ENCODE results near the gene WNT11. TPM values are rescaled to one million over a fixed set of nuclear protein-coding genes. Genes with fewer than 3 reads are reported as not detected.

Gene WNT11
- total RNA-seq, 1 experiment from 2014 or later = not detected

DNA sequence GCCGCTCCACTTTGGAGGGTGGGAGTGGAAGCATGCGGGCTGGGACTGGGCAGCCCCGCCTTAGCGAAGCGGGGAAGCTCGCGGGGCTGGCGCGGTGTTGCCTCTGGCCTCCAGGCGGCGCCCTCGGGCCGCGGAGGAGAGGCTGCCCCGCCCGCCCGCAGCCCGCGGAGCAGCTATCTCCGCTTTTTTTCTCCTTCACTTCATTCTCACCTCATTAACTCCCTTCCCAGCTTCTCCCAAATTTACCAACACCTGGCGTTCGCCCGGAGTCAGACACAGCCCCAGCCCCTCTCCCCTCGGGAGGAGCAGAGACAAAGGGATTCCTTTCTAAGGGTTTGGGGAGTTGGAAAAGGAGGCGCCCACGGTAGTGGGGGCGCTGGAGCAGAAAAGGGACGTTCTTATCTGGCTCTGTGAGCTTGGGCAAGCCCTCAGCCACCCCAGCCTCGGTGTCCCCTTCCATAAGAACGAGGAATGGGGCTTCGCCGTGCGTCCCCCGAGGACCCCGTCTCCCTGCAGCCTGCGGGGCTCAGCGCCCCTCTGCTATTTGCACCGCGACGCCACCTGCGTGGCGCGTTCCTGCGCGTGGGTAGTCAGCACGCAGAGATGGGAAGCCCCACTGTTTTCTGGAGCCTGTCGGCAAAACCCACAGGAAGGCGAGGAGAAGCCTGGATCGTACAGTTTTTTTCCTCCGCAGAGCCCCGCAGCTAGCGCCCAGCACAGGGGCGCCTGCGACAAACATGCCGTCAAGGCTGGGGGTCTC is 1.5 kb upstream of the WNT11 start:
- Histone ChIP-seq H2BK120ac (ENCODE audit: low read depth, low read length, poor library complexity, severe bottlenecking) (no peak overlapping the region), H3K9me3 (ENCODE audit: control insufficient read depth, low read depth, low read length) (no peaks in the 10 kb centered on the region), H3K27ac (ENCODE audit: insufficient read length, low read depth, low read length) (no peak overlapping the region), H3K79me2 (ENCODE audit: insufficient read depth, low read length) (no peaks in the 10 kb centered on the region), H3K18ac (ENCODE audit: insufficient read length, low read depth, low read length) (no peak overlapping the region), H3K23ac (ENCODE audit: insufficient read length, low read depth, low read length) (no peak overlapping the region), H3K4me1 (ENCODE audit: insufficient read depth, low read length) (no peaks in the 10 kb centered on the region), H2AK5ac (ENCODE audit: insufficient read length, low read length) (no peak overlapping the region), H4K20me1 (ENCODE audit: control insufficient read depth, insufficient read depth, insufficient read length) (no peaks in the 10 kb centered on the region), H2BK15ac (ENCODE audit: low read depth, low read length) (no peak overlapping the region), H3K56ac (ENCODE audit: insufficient read length, low read depth, low read length) (no peak overlapping the region), H2BK12ac (ENCODE audit: insufficient read length, low read depth, low read length) (no peak overlapping the region), H2BK5ac (ENCODE audit: insufficient read length, low read length) (no peak overlapping the region), H3K79me1 (ENCODE audit: insufficient read depth, low read depth, low read length, poor library complexity, severe bottlenecking) (no peaks in the 10 kb centered on the region), H3K9ac (ENCODE audit: extremely low read depth, insufficient read length, low read length) (no peak overlapping the region), H3T11ph (ENCODE audit: low read length) (no peak overlapping the region), H3K23me2 (ENCODE audit: insufficient read length, low read depth, low read length, poor library complexity, severe bottlenecking) (peaks cover 28% of the 10 kb centered on the region), H2AFZ (ENCODE audit: low read length) (no peak overlapping the region), H3K27me3 (ENCODE audit: insufficient read depth, low read length) (peaks cover 77% of the 10 kb centered on the region), H4K8ac (replicated peaks; ENCODE audit: insufficient read length, low read depth, low read length) (no peak overlapping the region), H3K4ac (ENCODE audit: low read depth, low read length) (no peak overlapping the region), H4K5ac (ENCODE audit: insufficient read length, low read depth, low read length) (no peak overlapping the region), H3K14ac (ENCODE audit: insufficient read depth, low read length) (no peak overlapping the region), H2BK20ac (ENCODE audit: low read depth, low read length, poor library complexity, severe bottlenecking) (no peak overlapping the region), H3K4me2 (ENCODE audit: insufficient read depth, insufficient read length, low read length) (peak overlapping the region; percentile 49), H4K91ac (ENCODE audit: insufficient read length, low read depth, low read length) (no peak overlapping the region)
- Mint-ChIP-seq H3K36me3 (ENCODE audit: insufficient read depth in 1 of 3, low read depth in 3 of 3) (no peaks in the 10 kb centered on the region; a peak in 2 of 7 replicates), H3K4me3 (peak overlapping the region; percentile 49 to 79), H3K4me1 (peaks cover 22 to 38% of the 10 kb centered on the region in 2 experiments), H3K27ac (no peak overlapping the region), H3K9me3 (peaks cover 0 to 6% of the 10 kb centered on the region in 2 experiments; a peak in 2 of 5 replicates), H3K27me3 (ENCODE audit: low read depth) (peaks cover 96% of the 10 kb centered on the region)
- TF ChIP-seq, protein P1, sequence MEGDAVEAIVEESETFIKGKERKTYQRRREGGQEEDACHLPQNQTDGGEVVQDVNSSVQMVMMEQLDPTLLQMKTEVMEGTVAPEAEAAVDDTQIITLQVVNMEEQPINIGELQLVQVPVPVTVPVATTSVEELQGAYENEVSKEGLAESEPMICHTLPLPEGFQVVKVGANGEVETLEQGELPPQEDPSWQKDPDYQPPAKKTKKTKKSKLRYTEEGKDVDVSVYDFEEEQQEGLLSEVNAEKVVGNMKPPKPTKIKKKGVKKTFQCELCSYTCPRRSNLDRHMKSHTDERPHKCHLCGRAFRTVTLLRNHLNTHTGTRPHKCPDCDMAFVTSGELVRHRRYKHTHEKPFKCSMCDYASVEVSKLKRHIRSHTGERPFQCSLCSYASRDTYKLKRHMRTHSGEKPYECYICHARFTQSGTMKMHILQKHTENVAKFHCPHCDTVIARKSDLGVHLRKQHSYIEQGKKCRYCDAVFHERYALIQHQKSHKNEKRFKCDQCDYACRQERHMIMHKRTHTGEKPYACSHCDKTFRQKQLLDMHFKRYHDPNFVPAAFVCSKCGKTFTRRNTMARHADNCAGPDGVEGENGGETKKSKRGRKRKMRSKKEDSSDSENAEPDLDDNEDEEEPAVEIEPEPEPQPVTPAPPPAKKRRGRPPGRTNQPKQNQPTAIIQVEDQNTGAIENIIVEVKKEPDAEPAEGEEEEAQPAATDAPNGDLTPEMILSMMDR (conservative IDR thresholded peaks at IDR 0.05) = peak; percentile 97
- WGBS (ENCODE audit: extremely low coverage, insufficient read length, low lambda C conversion rate) = no CpG with 5 or more reads among the region's 55 CpGs
- peak; percentile 79 for DNase-seq
